Hepatic stellate cell (primary cell): Measurements from ENCODE around the gene NEK8.
"Not testable (repeated sequence)": the region's sequence is repeated elsewhere in the genome, so short reads cannot be mapped to it uniquely, and the experiment has no call there.

ENCODE experiments used
- DNase-seq: peaks from one replicate; pipeline ENCODE4 v3.0.0; 2011; ENCODE audit warnings: low spot score

NEK8 gene

GRCh38 chr17:28710861-28711722, 17.5 kb upstream of the NEK8 start:
- DNase-seq: peak; percentile 94

- DNase-seq: no peak
Measured at GRCh38 chr17:28711723-28712031, 16.9 kb upstream of the NEK8 start, which contains the start of gene PROCA1. TSS of gene PROCA1 (minus strand) at chr17:28711888. CDS start at chr17:28711660, 228 bp downstream.

GRCh38 chr17:28712032-28712704, 16.4 kb upstream of the NEK8 start:
- DNase-seq: no peak

- no peak for DNase-seq
Measured at GRCh38 chr17:28712705-28713415, 15.7 kb upstream of the NEK8 start.

- no peak for DNase-seq
Measured at GRCh38 chr17:28714281-28714680, 14.3 kb upstream of the NEK8 start.

- DNase-seq: no peak
Measured at GRCh38 chr17:28715217-28715616, 13.4 kb upstream of the NEK8 start.

GRCh38 chr17:28716740-28717577, 11.6 kb upstream of the NEK8 start:
- peak; percentile 39 for DNase-seq

GRCh38 chr17:28717578-28718332, 10.8 kb upstream of the NEK8 start, which contains the start of gene RAB34:
TSS of gene RAB34 (minus strand) at chr17:28717868. CDS start at chr17:28717266, 602 bp downstream.
- DNase-seq: peak; percentile 82

GRCh38 chr17:28718333-28719020, 10.1 kb upstream of the NEK8 start:
- no peak for DNase-seq

- DNase-seq: no peak
Measured at GRCh38 chr17:28719021-28719433, 9.6 kb upstream of the NEK8 start.

- no peak for DNase-seq
Measured at GRCh38 chr17:28720247-28720996, 8.2 kb upstream of the NEK8 start.

GRCh38 chr17:28720997-28721329, 7.6 kb upstream of the NEK8 start:
- DNase-seq: not testable (repeated sequence)

GRCh38 chr17:28722417-28723158, 6.0 kb upstream of the NEK8 start:
- DNase-seq: no peak

GRCh38 chr17:28723159-28723835, 5.3 kb upstream of the NEK8 start:
- DNase-seq: no peak

- not testable (repeated sequence) for DNase-seq
Measured at GRCh38 chr17:28723836-28724499, 4.6 kb upstream of the NEK8 start.

- no peak for DNase-seq
Measured at GRCh38 chr17:28724500-28725165, 4.0 kb upstream of the NEK8 start.

GRCh38 chr17:28725166-28725659, 3.4 kb upstream of the NEK8 start:
- DNase-seq: no peak
